HCT116 (cell line): ENCODE measurements around the gene UBAP2. TPM values are rescaled to one million over a fixed set of nuclear protein-coding genes. Genes with fewer than 3 reads are reported as not detected.

Experiments
- ATAC-seq: fragments of 200-7000 bp; cut with Tn5 transposase; 2 replicates; pipeline ENCODE4 v1.9.1; 2020; ENCODE audit warnings: mild to moderate bottlenecking, moderate library complexity
- BruUV-seq: library from RNA; stranded (reverse); fragments of 400-500 nt; replicated peaks from 2 replicates; lab custom pipeline; 2021; lab: Mats Ljungman, UMichigan
- CTCF ChIA-PET: fragments of 300-600 bp; sonication (Branson Sonifier 250); formaldehyde crosslinking; loops from one replicate; lab custom pipeline; 2021; ENCODE audit warnings: antibody characterized with exemption; lab: Charles Lee
- POLR2A ChIA-PET: fragments of 300-600, 350-600 bp; sonication (Branson Sonifier 250); formaldehyde crosslinking; loops from one replicate; lab custom pipeline; 2021; ENCODE audit warnings: antibody characterized with exemption; lab: Charles Lee
- RAD21 ChIA-PET, 2 experiments: fragments of 300-600 bp; sonication (Branson Sonifier 250); formaldehyde crosslinking; loops; one replicate each; lab custom pipeline; 2023; ENCODE audit warnings: low total read pairs in 2 of 2; ENCODE audit not compliant: uncharacterized antibody in 2 of 2, unreplicated experiment in 2 of 2, low non-redundant PET in 1 of 2; lab: Charles Lee
- DNase-seq: peaks from one replicate; pipeline ENCODE4 v3.0.0-alpha.2; 2010; ENCODE audit warnings: low read depth, low spot score
- H2AFZ ChIP-seq: fragments of 200-600 bp; shearing (Covaris generic), sonication (generic); 2 replicates; pipeline ENCODE4 v1.6.1; 2017; ENCODE audit warnings: low read depth, mixed run types, mixed read lengths, antibody characterized with exemption, low read length; ENCODE audit not compliant: poor library complexity, severe bottlenecking
- H3K27ac ChIP-seq: 2 replicates; pipeline ENCODE4 v1.5.1; 2012; ENCODE audit warnings: low read depth, low read length
- H3K27me3 ChIP-seq: fragments of 200-600 bp; sonication (generic); 2 replicates; pipeline ENCODE4 v1.6.1; 2016; ENCODE audit warnings: mixed run types, low read length, mixed read lengths; ENCODE audit not compliant: insufficient read depth
- H3K36me3 ChIP-seq, 2 experiments: fragments of 200-500 bp in 1 of 2; fragments of 200-600 bp in 1 of 2; sonication (Bioruptor generic) in 1 of 2; sonication (generic) in 1 of 2; 2 replicates each; pipeline versions ENCODE4 v1.5.1 to v1.6.1; 2014 to 2016; ENCODE audit warnings: low read length in 2 of 2, inconsistent platforms in 1 of 2, mixed read lengths in 1 of 2, mixed run types in 1 of 2; ENCODE audit not compliant: insufficient read depth in 2 of 2, control insufficient read depth in 1 of 2
- H3K4me1 ChIP-seq, 2 experiments: fragments of 200-600 bp in 1 of 2; sonication (generic) in 1 of 2; 2 replicates each; pipeline versions ENCODE4 v1.5.1 to v1.6.1; 2012 to 2017; ENCODE audit warnings: low read length in 2 of 2, inconsistent platforms in 1 of 2, mild to moderate bottlenecking in 1 of 2, mixed read lengths in 1 of 2, mixed run types in 1 of 2, moderate library complexity in 1 of 2; ENCODE audit not compliant: insufficient read depth in 2 of 2, control insufficient read depth in 1 of 2
- H3K4me2 ChIP-seq: fragments of 200-600 bp; sonication (generic); 2 replicates; pipeline ENCODE4 v1.6.1; 2017; ENCODE audit warnings: mixed run types, low read length, mixed read lengths
- H3K4me3 ChIP-seq, 2 experiments: fragments of 200-600 bp in 1 of 2; sonication (generic) in 1 of 2; replicated peaks in 1 of 2; 2 replicates each; pipeline ENCODE4 v1.5.1; 2011 to 2016; ENCODE audit warnings: low read length in 2 of 2, control low read depth in 1 of 2, low read depth in 1 of 2, mild to moderate bottlenecking in 1 of 2, mixed read lengths in 1 of 2, mixed run types in 1 of 2
- H3K79me2 ChIP-seq: fragments of 200-600 bp; sonication (generic); 2 replicates; pipeline ENCODE4 v1.6.1; 2017; ENCODE audit warnings: mild to moderate bottlenecking, mixed run types, low read length, moderate library complexity, mixed read lengths; ENCODE audit not compliant: insufficient read depth
- H3K9ac ChIP-seq: fragments of 200-600 bp; sonication (generic); 2 replicates; pipeline ENCODE4 v1.6.1; 2016; ENCODE audit warnings: low read length, mixed read lengths
- H3K9me2 ChIP-seq: fragments of 200-600 bp; sonication (generic), shearing (Covaris generic); 2 replicates; pipeline ENCODE4 v1.6.1; 2017; ENCODE audit warnings: mixed run types, mild to moderate bottlenecking, moderate library complexity; ENCODE audit not compliant: insufficient read depth
- H3K9me3 ChIP-seq, 2 experiments: fragments of 200-500 bp in 1 of 2; fragments of 200-600 bp in 1 of 2; sonication (Bioruptor generic) in 1 of 2; sonication (generic) in 1 of 2; 2 replicates each; pipeline ENCODE4 v1.6.1; 2014 to 2017; ENCODE audit warnings: low read length in 2 of 2, mixed read lengths in 2 of 2, inconsistent platforms in 1 of 2, low read depth in 1 of 2, mild to moderate bottlenecking in 1 of 2, mixed run types in 1 of 2, moderate library complexity in 1 of 2; ENCODE audit not compliant: control insufficient read depth in 1 of 2, insufficient read depth in 1 of 2
- H4K20me1 ChIP-seq: fragments of 200-600 bp; sonication (generic), shearing (Covaris generic); 2 replicates; pipeline ENCODE4 v1.6.1; 2017; ENCODE audit warnings: mixed run types, mild to moderate bottlenecking, moderate library complexity; ENCODE audit not compliant: insufficient read depth
- EGR1 ChIP-seq: IDR thresholded peaks from 2 replicates; pipeline ENCODE4 v1.6.1; 2012; ENCODE audit warnings: low read depth
- FOSL1 ChIP-seq: IDR thresholded peaks from 2 replicates; pipeline ENCODE4 v1.6.1; 2012; ENCODE audit warnings: low read depth
- ZFX ChIP-seq: fragments of 450-650 bp; IDR thresholded peaks from 2 replicates; pipeline ENCODE4 v1.6.1; 2017
- intact Hi-C: fragments of 100-400 bp; cut with micrococcal nuclease; formaldehyde crosslinking; loops from 2 replicates; pipeline ENCODE4 v1.10.0; 2022
- total RNA-seq: library from RNA; stranded (reverse); gene quantifications from one replicate; pipeline ENCODE4 v1.2.1, GENCODE V29; 2021; ENCODE audit not compliant: unreplicated experiment
- TF ChIP-seq, protein P1 (sequence below): IDR thresholded peaks from 2 replicates; pipeline ENCODE4 v1.6.1; 2011; ENCODE audit warnings: mild to moderate bottlenecking, low read length, moderate library complexity; ENCODE audit not compliant: insufficient replicate concordance; ENCODE audit errors: extremely low read depth

The UBAP2 gene
- total RNA-seq, 1 experiment from 2014 or later: 51.3 TPM

DNA sequence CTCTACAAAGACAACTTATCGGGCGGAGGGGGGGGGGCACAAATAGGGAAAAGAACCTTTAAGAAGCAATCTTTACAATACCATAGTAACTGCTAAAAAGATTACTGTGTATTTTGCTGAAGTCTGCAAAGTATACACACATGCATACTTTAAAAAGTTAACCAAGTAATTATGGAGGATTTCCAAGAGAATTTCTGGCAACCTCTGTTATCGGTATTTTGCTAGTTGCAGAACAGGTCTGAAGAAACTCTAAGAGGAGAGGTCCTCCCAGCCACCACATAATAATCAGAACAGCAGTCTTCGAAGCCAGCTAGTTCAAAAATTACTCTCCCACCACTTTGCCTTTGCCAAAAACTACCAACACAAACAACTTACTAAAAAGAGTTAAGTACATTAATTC is 56.1 kb downstream of the UBAP2 start (continued):
- no peak for TF ChIP-seq ZFX
- no peak for TF ChIP-seq EGR1
- no peak for TF ChIP-seq FOSL1

GRCh38 chr9:33988219-33988890 is 60.3 kb downstream of the UBAP2 start:
- Histone ChIP-seq H3K79me2 (peaks cover 33% of the 10 kb centered on the region), H3K4me3 (no peak overlapping the region), H2AFZ (no peak overlapping the region), H3K4me1 (peaks cover 0 to 7% of the 10 kb centered on the region in 2 experiments; a peak in 1 of 4 replicates), H3K9me3 (no peaks in the 10 kb centered on the region), H3K9ac (no peak overlapping the region), H3K9me2 (no peaks in the 10 kb centered on the region), H3K27me3 (no peaks in the 10 kb centered on the region), H4K20me1 (0 out of 2 replicates have a peak, but pooled peaks cover 4% of the 10 kb centered on the region), H3K27ac (no peak overlapping the region), H3K36me3 (peaks cover 16 to 23% of the 10 kb centered on the region in 2 experiments), H3K4me2 (no peak overlapping the region)
- no TSS peak for BruUV-seq
- ChIA-PET CTCF (no interaction called here), POLR2A (no interaction called here), RAD21 (no interaction called here)
- intact Hi-C loops: no loop called here
- no peak for DNase-seq
- ATAC-seq: no peak
- TF ChIP-seq, protein P1, sequence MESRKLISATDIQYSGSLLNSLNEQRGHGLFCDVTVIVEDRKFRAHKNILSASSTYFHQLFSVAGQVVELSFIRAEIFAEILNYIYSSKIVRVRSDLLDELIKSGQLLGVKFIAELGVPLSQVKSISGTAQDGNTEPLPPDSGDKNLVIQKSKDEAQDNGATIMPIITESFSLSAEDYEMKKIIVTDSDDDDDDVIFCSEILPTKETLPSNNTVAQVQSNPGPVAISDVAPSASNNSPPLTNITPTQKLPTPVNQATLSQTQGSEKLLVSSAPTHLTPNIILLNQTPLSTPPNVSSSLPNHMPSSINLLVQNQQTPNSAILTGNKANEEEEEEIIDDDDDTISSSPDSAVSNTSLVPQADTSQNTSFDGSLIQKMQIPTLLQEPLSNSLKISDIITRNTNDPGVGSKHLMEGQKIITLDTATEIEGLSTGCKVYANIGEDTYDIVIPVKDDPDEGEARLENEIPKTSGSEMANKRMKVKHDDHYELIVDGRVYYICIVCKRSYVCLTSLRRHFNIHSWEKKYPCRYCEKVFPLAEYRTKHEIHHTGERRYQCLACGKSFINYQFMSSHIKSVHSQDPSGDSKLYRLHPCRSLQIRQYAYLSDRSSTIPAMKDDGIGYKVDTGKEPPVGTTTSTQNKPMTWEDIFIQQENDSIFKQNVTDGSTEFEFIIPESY: no peak
- 0 out of 2 replicates have a peak, but pooled peaks have one; percentile 16 for TF ChIP-seq FOSL1
